HepG2 (cell line): Measurements from ENCODE around the gene MBD3L2. TPM values are rescaled to one million over a fixed set of nuclear protein-coding genes. Genes with fewer than 3 reads are reported as not detected.

Source experiments
- CBX5 ChIP-seq: sonication (generic); formaldehyde crosslinking; IDR thresholded peaks from 2 replicates; pipeline ENCODE4 v1.4.0; 2020; ENCODE audit warnings: missing genetic modification reagents, borderline replicate concordance
- KDM2A ChIP-seq: sonication (generic); formaldehyde crosslinking; IDR thresholded peaks from 2 replicates; pipeline ENCODE4 v1.4.0; 2020; ENCODE audit warnings: low read depth, missing genetic modification reagents, borderline replicate concordance
- ZNF768 ChIP-seq: sonication (generic); formaldehyde crosslinking; IDR thresholded peaks from 2 replicates; pipeline ENCODE4 v1.4.0; 2020; ENCODE audit warnings: missing genetic modification reagents
- polyA plus RNA-seq, 8 experiments: library from polyadenylated mRNA; depleted of rRNA in 3 of 8; stranded (reverse) in 7 of 8; unstranded in 1 of 8; fragments of >200 nt; fragmentation: Illumina TruSeq in 4 of 8; extraction: Trizol in 4 of 8; gene quantifications; 2 replicates each; pipeline versions ENCODE4 v1.2.1 to v1.2.3, GENCODE V29; 2011 to 2016; ENCODE audit warnings: low read depth in 4 of 8, missing spikeins in 1 of 8, mixed read lengths in 1 of 8; ENCODE audit not compliant: insufficient read depth in 1 of 8
- total RNA-seq, 5 experiments: library from RNA; depleted of rRNA; stranded (reverse); fragments of >200 nt; fragmentation: Illumina TruSeq; extraction: Trizol; gene quantifications; 2 replicates each; pipeline ENCODE4 v1.2.3, GENCODE V29; 2016; ENCODE audit warnings: low read depth in 1 of 5
- TF ChIP-seq, protein P1 (sequence below), 2 experiments: sonication (generic) in 1 of 2; formaldehyde crosslinking in 1 of 2; IDR thresholded peaks; 2 replicates each; pipeline versions ENCODE4 v1.4.0 to v1.6.1; 2018 to 2020; ENCODE audit warnings: missing genetic modification reagents in 2 of 2, borderline replicate concordance in 1 of 2, low read depth in 1 of 2, mild to moderate bottlenecking in 1 of 2, missing biosample characterization in 1 of 2
- TF ChIP-seq, protein P2 (sequence below): sonication (generic); formaldehyde crosslinking; IDR thresholded peaks from 2 replicates; pipeline ENCODE4 v1.5.0; 2020; ENCODE audit warnings: missing genetic modification reagents, mild to moderate bottlenecking, borderline replicate concordance
- TF ChIP-seq, protein P3 (sequence below): sonication (generic); formaldehyde crosslinking; IDR thresholded peaks from 2 replicates; pipeline ENCODE4 v1.5.1; 2020; ENCODE audit warnings: mild to moderate bottlenecking, missing genetic modification reagents

MBD3L2 gene
- total and polyA plus RNA-seq, 2 of the 13 experiments (the other 11 are each of a cell fraction or from before 2014, with no cell fraction given) = not detected

DNA sequence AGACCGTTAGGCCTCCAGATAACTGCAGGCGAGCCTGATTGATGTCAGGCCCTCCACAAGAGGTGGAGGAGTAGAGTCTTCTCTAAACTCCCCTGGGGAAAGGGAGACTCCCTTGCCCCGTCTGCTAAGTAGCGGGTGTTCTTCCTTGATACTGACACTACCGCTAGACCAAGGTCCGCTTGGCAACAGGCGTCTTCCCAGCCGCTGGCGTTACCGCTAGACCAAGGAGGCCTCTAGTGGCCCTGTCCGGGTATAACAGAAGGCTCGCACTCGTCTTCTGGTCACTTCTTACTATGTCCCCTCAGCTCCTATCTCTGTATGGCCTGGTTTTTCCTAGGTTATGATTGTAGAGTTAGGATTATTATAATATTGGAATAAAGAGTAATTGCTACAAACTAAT is 18.0 kb downstream of the MBD3L2 start (continued):
- TF ChIP-seq KDM2A (CRISPR knock-in tag) (peak; percentile 44; the same call in 1 of the 2 replicates), CBX5 (CRISPR knock-in tag) (peak; percentile 62; the same call in 1 of the 2 replicates), ZNF768 (0 out of 2 replicates have a peak, but pooled peaks have one; percentile 20)
- TF ChIP-seq, protein P1, sequence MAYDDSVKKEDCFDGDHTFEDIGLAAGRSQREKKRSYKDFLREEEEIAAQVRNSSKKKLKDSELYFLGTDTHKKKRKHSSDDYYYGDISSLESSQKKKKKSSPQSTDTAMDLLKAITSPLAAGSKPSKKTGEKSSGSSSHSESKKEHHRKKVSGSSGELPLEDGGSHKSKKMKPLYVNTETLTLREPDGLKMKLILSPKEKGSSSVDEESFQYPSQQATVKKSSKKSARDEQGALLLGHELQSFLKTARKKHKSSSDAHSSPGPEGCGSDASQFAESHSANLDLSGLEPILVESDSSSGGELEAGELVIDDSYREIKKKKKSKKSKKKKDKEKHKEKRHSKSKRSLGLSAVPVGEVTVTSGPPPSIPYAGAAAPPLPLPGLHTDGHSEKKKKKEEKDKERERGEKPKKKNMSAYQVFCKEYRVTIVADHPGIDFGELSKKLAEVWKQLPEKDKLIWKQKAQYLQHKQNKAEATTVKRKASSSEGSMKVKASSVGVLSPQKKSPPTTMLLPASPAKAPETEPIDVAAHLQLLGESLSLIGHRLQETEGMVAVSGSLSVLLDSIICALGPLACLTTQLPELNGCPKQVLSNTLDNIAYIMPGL (CRISPR knock-in tag; IDR thresholded peaks at IDR 0.05; ENCODE audit: borderline replicate concordance in 1 of 2, low read depth in 1 of 2) = 0 out of 4 replicates have a peak, but pooled peaks of 1 of the 2 experiments have one; percentile 27
- TF ChIP-seq, protein P2, sequence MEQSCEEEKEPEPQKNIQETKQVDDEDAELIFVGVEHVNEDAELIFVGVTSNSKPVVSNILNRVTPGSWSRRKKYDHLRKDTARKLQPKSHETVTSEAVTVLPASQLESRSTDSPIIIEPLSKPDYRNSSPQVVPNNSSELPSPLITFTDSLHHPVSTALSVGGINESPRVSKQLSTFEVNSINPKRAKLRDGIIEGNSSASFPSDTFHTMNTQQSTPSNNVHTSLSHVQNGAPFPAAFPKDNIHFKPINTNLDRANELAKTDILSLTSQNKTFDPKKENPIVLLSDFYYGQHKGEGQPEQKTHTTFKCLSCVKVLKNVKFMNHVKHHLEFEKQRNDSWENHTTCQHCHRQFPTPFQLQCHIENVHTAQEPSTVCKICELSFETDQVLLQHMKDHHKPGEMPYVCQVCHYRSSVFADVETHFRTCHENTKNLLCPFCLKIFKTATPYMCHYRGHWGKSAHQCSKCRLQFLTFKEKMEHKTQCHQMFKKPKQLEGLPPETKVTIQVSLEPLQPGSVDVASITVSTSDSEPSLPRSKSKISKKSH (CRISPR knock-in tag) = peak; percentile 97
- TF ChIP-seq, protein P3, sequence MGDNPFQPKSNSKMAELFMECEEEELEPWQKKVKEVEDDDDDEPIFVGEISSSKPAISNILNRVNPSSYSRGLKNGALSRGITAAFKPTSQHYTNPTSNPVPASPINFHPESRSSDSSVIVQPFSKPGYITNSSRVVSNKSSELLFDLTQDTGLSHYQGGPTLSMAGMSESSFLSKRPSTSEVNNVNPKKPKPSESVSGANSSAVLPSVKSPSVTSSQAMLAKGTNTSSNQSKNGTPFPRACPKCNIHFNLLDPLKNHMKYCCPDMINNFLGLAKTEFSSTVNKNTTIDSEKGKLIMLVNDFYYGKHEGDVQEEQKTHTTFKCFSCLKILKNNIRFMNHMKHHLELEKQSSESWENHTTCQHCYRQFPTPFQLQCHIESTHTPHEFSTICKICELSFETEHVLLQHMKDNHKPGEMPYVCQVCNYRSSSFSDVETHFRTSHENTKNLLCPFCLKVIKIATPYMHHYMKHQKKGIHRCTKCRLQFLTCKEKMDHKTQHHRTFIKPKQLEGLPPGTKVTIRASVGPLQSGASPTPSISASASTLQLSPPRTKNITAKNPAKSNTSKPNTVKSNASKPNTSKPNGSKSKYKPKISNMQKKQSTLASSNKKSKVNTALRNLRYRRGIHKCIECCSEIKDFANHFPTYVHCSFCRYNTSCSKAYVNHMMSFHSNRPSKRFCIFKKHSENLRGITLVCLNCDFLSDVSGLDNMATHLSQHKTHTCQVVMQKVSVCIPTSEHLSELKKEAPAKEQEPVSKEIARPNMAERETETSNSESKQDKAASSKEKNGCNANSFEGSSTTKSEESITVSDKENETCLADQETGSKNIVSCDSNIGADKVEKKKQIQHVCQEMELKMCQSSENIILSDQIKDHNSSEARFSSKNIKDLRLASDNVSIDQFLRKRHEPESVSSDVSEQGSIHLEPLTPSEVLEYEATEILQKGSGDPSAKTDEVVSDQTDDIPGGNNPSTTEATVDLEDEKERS (CRISPR knock-in tag) = peak; percentile 79; the same call in 1 of the 2 replicates
